GM13977 (cell line): ENCODE results near the gene MTG1.
"Not testable (repeated sequence)": the region's sequence is repeated elsewhere in the genome, so short reads cannot be mapped to it uniquely, and the experiment has no call there.

Source experiments
- DNase-seq: peaks from one replicate; pipeline ENCODE4 v3.0.0; 2012; ENCODE audit warnings: low spot score
- in situ Hi-C: fragments of 300-500 bp; cut with MboI; formaldehyde crosslinking; loops from one replicate; pipeline ENCODE4 v1.12.0; 2022; ENCODE audit warnings: low sequenced_read_pairs, low pct_unique_long_range_greater_than_20kb, mixed read lengths, inconsistent platforms; ENCODE audit not compliant: unreplicated experiment
- TF ChIP-seq, protein P1 (sequence below): IDR thresholded peaks from 2 replicates; pipeline ENCODE4 v1.5.1; 2012; ENCODE audit warnings: mild to moderate bottlenecking, control low read depth; ENCODE audit not compliant: insufficient read depth; ENCODE audit errors: extremely low read depth, missing control alignments

The MTG1 gene

GRCh38 chr10:133365461-133366129 lies 28.4 kb upstream of the MTG1 start:
- DNase-seq: no peak
- in situ Hi-C loops: no loop called here
- TF ChIP-seq, protein P1, sequence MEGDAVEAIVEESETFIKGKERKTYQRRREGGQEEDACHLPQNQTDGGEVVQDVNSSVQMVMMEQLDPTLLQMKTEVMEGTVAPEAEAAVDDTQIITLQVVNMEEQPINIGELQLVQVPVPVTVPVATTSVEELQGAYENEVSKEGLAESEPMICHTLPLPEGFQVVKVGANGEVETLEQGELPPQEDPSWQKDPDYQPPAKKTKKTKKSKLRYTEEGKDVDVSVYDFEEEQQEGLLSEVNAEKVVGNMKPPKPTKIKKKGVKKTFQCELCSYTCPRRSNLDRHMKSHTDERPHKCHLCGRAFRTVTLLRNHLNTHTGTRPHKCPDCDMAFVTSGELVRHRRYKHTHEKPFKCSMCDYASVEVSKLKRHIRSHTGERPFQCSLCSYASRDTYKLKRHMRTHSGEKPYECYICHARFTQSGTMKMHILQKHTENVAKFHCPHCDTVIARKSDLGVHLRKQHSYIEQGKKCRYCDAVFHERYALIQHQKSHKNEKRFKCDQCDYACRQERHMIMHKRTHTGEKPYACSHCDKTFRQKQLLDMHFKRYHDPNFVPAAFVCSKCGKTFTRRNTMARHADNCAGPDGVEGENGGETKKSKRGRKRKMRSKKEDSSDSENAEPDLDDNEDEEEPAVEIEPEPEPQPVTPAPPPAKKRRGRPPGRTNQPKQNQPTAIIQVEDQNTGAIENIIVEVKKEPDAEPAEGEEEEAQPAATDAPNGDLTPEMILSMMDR: no peak

DNA sequence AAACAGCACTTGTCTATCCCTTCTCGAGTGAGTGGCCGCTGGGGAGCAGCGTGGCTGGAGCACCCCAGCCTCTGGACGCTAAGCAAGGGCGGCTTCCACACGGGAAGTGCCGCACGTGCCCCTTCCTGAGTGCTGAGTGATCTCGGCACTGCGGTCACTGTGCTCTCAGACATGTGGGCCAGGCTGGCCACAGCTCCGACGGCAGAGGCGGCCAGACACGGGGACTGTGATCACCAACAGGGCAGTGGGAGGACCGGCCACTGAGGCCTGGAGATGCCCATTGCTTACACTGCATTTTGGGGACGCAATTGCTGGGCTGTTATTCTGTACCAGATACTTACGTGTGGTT lies 27.9 kb upstream of the MTG1 start:
- TF ChIP-seq, protein P1: no peak
- DNase-seq: no peak
- in situ Hi-C loops: no loop called here

DNA sequence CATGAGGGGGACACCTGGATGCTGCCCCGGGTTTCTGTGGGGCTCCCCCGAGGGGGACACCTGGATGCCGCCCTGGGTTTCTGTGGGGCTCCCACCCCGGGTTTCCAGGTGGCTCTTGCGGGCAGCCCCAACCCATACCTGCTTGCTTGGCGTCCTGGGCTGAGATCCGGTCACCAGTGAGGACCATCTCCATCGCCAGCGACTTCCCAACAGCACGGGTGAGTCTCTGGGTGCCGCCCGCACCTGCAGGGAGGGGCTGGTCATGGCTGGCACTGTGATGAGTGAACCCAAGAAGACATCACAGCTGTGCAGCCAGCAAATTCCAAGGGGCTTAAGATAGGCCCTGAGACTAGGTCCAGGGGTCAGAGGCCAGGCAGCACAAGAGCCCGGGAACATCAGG lies 27.2 kb upstream of the MTG1 start:
- TF ChIP-seq, protein P1: no peak
- DNase-seq: no peak
- in situ Hi-C loops: no loop called here

- in situ Hi-C loops, DNase-seq: not testable (repeated sequence)
Observed at GRCh38 chr10:133367461-133367860, 26.5 kb upstream of the MTG1 start.

GRCh38 chr10:133368153-133368552 lies 25.8 kb upstream of the MTG1 start:
- no peak for DNase-seq
- in situ Hi-C loops: no loop called here
- TF ChIP-seq, protein P1: no peak

DNA sequence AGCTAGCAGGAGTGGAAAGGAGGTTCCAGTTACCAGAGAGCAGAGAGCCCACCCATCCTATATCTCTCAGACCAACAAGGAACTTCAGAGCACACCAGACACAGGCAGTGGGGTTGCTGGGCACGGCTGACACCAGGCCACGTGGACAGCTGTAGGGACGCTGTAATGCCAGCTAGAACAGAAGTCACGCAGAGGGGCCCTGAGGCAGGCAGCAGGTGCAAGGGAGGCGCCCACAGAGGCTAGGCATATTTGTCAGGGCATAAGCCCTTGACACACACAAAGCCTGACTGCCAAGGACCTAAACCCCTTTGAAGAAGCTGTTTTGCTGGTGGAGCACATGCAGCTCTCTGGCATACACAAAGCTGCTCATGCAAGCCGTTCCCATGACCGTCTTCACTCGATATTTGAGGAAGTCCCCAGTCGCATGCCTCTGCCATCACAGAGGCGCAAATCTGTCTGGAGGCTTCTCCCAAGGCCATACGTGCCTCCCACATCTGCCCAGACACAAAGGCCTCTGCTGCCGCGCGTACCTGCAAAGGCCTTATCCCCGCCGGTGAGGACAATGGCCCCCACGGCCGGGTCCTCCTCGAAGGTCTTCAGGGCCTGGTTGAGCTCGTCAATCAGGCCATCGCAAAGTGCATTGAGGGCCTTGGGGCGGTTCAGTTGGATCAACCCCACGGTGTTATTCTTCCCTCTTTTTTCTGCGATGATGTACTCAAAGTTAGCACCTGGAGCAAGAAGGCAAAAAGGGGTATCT lies 23.7 kb upstream of the MTG1 start:
- in situ Hi-C loops: no loop called here
- TF ChIP-seq, protein P1: no peak
- DNase-seq: no peak

DNA sequence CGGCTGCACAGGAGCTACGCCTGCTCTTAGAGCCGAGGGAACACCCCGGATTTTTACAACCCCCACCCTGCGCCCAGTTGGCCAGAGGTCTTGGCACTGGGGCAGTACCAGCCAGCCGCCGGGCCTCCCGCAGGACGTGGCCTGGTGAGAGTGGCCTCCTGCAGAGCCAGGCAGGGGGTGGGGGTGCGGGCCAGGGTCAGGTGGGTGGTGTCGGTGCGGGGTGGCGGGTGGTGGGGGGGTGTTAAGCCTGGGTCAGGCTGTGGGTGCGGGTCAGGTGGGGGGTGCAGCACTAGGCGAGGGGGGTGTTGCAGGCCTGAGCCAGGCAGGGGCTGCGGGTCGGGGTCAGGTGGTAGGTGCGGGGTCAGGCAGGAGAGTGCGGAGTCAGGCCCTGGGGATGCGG lies 21.4 kb upstream of the MTG1 start:
- DNase-seq: no peak
- TF ChIP-seq, protein P1: no peak
- in situ Hi-C loops: no loop called here
